Neural cell (in vitro differentiated cells): ENCODE measurements around the gene RNPEPL1.

Source experiments
- CTCF ChIP-seq: fragments of 450-650 bp; IDR thresholded peaks from 2 replicates; pipeline ENCODE4 v1.5.1; 2014; ENCODE audit warnings: antibody characterized with exemption, mild to moderate bottlenecking, moderate library complexity; ENCODE audit not compliant: poor library complexity, severe bottlenecking
- RAD21 ChIP-seq: fragments of 450-650 bp; conservative IDR thresholded peaks from 2 replicates; pipeline ENCODE4 v1.6.1; 2014; ENCODE audit warnings: antibody characterized with exemption, mild to moderate bottlenecking, moderate library complexity

GRCh38 chr2:240577281-240578109 lies 9.2 kb downstream of the RNPEPL1 start:
- TF ChIP-seq RAD21: no peak
- no peak for TF ChIP-seq CTCF
